ENCODE results near the gene MAN1A2.

DNA sequence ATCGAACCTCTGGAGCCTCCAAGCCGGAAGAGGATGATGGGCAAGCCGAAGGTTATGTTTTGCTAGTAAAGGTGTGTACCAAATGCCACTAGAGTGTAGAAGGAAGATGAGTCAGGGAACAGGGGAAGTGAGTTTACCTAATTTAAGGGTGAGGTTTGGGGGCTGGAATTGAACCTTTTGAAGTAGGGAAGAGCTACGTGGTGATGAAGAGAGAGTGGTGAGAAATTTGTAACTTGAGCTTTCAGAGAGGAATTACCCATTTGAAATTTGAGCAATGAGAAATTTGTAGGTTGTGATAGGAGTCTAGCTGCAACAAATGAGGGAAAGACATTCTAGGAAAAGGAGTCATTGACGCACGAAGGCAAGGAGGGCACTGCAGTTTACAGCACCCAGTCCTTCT lies 168.6 kb downstream of the MAN1A2 start:
- TF ChIP-seq EZH2 (IDR thresholded peaks at IDR 0.05; ENCODE audit: insufficient read depth, poor library complexity, severe bottlenecking) (no peak), EZH2phosphoT487 (IDR thresholded peaks at IDR 0.05; ENCODE audit: insufficient read depth, low read depth) (no peak)
